SU-DHL-6 (cell line): ENCODE data around the gene RYR2.

ENCODE experiments used
- CTCF ChIP-seq: fragments of 200-600 bp; sonication (generic); IDR thresholded peaks from one replicate; pipeline ENCODE4 v1.5.1; 2017; ENCODE audit warnings: antibody characterized with exemption, mild to moderate bottlenecking, low read length, moderate library complexity; ENCODE audit not compliant: insufficient read depth, poor library complexity, severe bottlenecking
- EZH2phosphoT487 ChIP-seq: fragments of 200-600 bp; sonication (generic), shearing (Covaris generic); conservative IDR thresholded peaks from 2 replicates; pipeline ENCODE4 v1.6.1; 2018; ENCODE audit warnings: mild to moderate bottlenecking, antibody characterized with exemption, low read length, moderate library complexity, mixed read lengths

GRCh38 chr1:237799762-237800474, 757.9 kb downstream of the RYR2 start:
- TF ChIP-seq EZH2phosphoT487 (no peak), CTCF (peak; percentile 20)
